Testis (tissue), 3 donors: ENCODE measurements around the gene DIDO1. TPM values are rescaled to one million over a fixed set of nuclear protein-coding genes. Genes with fewer than 3 reads are reported as not detected.

Experiments
- DNase-seq: peaks from one replicate; pipeline ENCODE4 v3.0.0-alpha.2; 2019
- H3K27ac ChIP-seq, 2 donors: fragments of 200-600 bp; sonication (generic); one replicate each; pipeline ENCODE4 v1.5.1; 2019
- H3K27me3 ChIP-seq: fragments of 200-600 bp; sonication (generic); one replicate; pipeline ENCODE4 v1.5.1; 2019
- H3K36me3 ChIP-seq: fragments of 200-600 bp; sonication (generic); one replicate; pipeline ENCODE4 v1.5.1; 2017; ENCODE audit warnings: low read depth; ENCODE audit errors: missing control alignments
- H3K4me1 ChIP-seq: fragments of 200-600 bp; sonication (generic); one replicate; pipeline ENCODE4 v1.5.1; 2019
- H3K4me3 ChIP-seq, 2 donors: fragments of 200-600 bp; sonication (generic); one replicate each; pipeline ENCODE4 v1.5.1; 2017 to 2019
- H3K9me3 ChIP-seq: fragments of 200-600 bp; sonication (generic); one replicate; pipeline ENCODE4 v1.5.1; 2017
- CTCF ChIP-seq, 3 experiments: fragments of 450-650 bp in 2 of 3; fragments of 200-600 bp in 1 of 3; sonication (generic) in 1 of 3; IDR thresholded peaks; one replicate each; pipeline ENCODE4 v1.5.1; 2016 to 2019; ENCODE audit warnings: antibody characterized with exemption in 3 of 3, mild to moderate bottlenecking in 2 of 3, moderate library complexity in 1 of 3
- POLR2A ChIP-seq: fragments of 450-650 bp; IDR thresholded peaks from one replicate; pipeline ENCODE4 v1.6.1; 2017; ENCODE audit warnings: antibody characterized with exemption, mild to moderate bottlenecking, moderate library complexity
- whole genome bisulfite sequencing, 2 donors: methylation state at CpG; one replicate each; pipeline ENCODE4 v1.1.5; 2018; 5-methylcytosine and 5-hydroxymethylcytosine counted together
- intact Hi-C: fragments of 100-400 bp; cut with DNase I; formaldehyde crosslinking; loops from one replicate; pipeline ENCODE4 v1.15.1; 2023; ENCODE audit warnings: low total_unique reads
- polyA plus RNA-seq: library from polyadenylated mRNA; stranded (reverse); fragments of 350-450 nt; fragmentation: Illumina TruSeq; extraction: RNeasy Lipid Tissue Mini Kit (QIAGEN cat#74804); gene quantifications from one replicate; pipeline ENCODE4 v1.2.3, GENCODE V29; 2014; ENCODE audit warnings: low read depth, low replicate concordance; ENCODE audit not compliant: insufficient read depth
- total RNA-seq, 2 donors: library from RNA; depleted of rRNA; stranded (reverse); fragments of >200 nt; gene quantifications; one replicate each; pipeline ENCODE4 v1.2.3, GENCODE V29; 2016

DIDO1 gene
- total and polyA plus RNA-seq, 3 donors from 2014 or later, result 50.5 to 99.7 (median 98.6) TPM

- no peak for DNase-seq
- Histone ChIP-seq H3K36me3 (no peaks in the 10 kb centered on the region), H3K9me3 (no peaks in the 10 kb centered on the region), H3K4me1 (peaks cover 4% of the 10 kb centered on the region), H3K4me3 (no peak overlapping the region), H3K27ac (no peak overlapping the region), H3K27me3 (no peaks in the 10 kb centered on the region)
- 92 to 93% methylated on average over 16 of the region's 16 CpGs for WGBS, 2 donors
- intact Hi-C loops, result no loop called here
- TF ChIP-seq POLR2A (no peak), CTCF (IDR thresholded peaks at IDR 0.05) (no peak)
These were observed 80.7 kb downstream of the DIDO1 start for GRCh38 chr20:62845416-62846160.

- H3K9me3 ChIP-seq, result no peaks in the 10 kb centered on the region
- H3K4me3 ChIP-seq, result no peak overlapping the region
- H3K36me3 ChIP-seq, result no peaks in the 10 kb centered on the region
- no peak for DNase-seq
- no peaks in the 10 kb centered on the region for H3K27me3 ChIP-seq
- intact Hi-C loops, result no loop called here
- WGBS, 2 donors, result 98 to 99% methylated on average over 7 of the region's 7 CpGs
- H3K27ac ChIP-seq, result no peak overlapping the region
- TF ChIP-seq CTCF (IDR thresholded peaks at IDR 0.05) (no peak), POLR2A (no peak)
- H3K4me1 ChIP-seq, result peaks cover 4% of the 10 kb centered on the region
These were observed 82.1 kb downstream of the DIDO1 start for GRCh38 chr20:62844182-62844581.

- Histone ChIP-seq H3K36me3 (no peaks in the 10 kb centered on the region), H3K27ac (no peak overlapping the region), H3K27me3 (no peaks in the 10 kb centered on the region), H3K9me3 (no peaks in the 10 kb centered on the region), H3K4me3 (no peak overlapping the region), H3K4me1 (peaks cover 4% of the 10 kb centered on the region)
- no peak for TF ChIP-seq POLR2A
- TF ChIP-seq CTCF (IDR thresholded peaks at IDR 0.05), result no peak
- DNase-seq, result no peak
- intact Hi-C loops, result no loop called here
- WGBS, 2 donors, result 94 to 95% methylated on average over 10 of the region's 10 CpGs
These were observed 82.6 kb downstream of the DIDO1 start for GRCh38 chr20:62843656-62844055.

- no peaks in the 10 kb centered on the region for H3K36me3 ChIP-seq
- TF ChIP-seq POLR2A (no peak), CTCF (IDR thresholded peaks at IDR 0.05) (no peak)
- intact Hi-C loops, result no loop called here
These were observed 84.5 kb downstream of the DIDO1 start for GRCh38 chr20:62841705-62842212.

More at GRCh38 chr20:62841705-62842212, 84.5 kb downstream of the DIDO1 start:
- H3K9me3 ChIP-seq, result no peaks in the 10 kb centered on the region
- DNase-seq, result no peak
- WGBS, 2 donors, result 86 to 90% methylated on average over 16 of the region's 16 CpGs
- H3K27me3 ChIP-seq, result no peaks in the 10 kb centered on the region
- H3K4me3 ChIP-seq, result no peak overlapping the region
- H3K27ac ChIP-seq, result no peak overlapping the region
- H3K4me1 ChIP-seq, result no peaks in the 10 kb centered on the region
